Epithelial cell of esophagus (primary cell): Measurements from ENCODE around the gene MTHFS.
A peak's percentile ranks its signal among the peaks of the same experiment; 100 is the strongest.

Experiments
- DNase-seq: peaks from one replicate; pipeline ENCODE4 v3.0.0; 2010; ENCODE audit warnings: low read depth
- H3K4me3 ChIP-seq: 2 replicates; pipeline ENCODE4 v1.5.1; 2011; ENCODE audit warnings: mild to moderate bottlenecking, low read length, control low read depth
- TF ChIP-seq, protein P1 (sequence below): IDR thresholded peaks from 2 replicates; pipeline ENCODE4 v1.5.1; 2011; ENCODE audit warnings: low read depth, mild to moderate bottlenecking, low read length, control low read depth, inconsistent platforms; ENCODE audit not compliant: insufficient read depth; ENCODE audit errors: missing control alignments

MTHFS gene

GRCh38 chr15:79853492-79854328 is 43.1 kb downstream of the MTHFS start:
- TF ChIP-seq, protein P1, sequence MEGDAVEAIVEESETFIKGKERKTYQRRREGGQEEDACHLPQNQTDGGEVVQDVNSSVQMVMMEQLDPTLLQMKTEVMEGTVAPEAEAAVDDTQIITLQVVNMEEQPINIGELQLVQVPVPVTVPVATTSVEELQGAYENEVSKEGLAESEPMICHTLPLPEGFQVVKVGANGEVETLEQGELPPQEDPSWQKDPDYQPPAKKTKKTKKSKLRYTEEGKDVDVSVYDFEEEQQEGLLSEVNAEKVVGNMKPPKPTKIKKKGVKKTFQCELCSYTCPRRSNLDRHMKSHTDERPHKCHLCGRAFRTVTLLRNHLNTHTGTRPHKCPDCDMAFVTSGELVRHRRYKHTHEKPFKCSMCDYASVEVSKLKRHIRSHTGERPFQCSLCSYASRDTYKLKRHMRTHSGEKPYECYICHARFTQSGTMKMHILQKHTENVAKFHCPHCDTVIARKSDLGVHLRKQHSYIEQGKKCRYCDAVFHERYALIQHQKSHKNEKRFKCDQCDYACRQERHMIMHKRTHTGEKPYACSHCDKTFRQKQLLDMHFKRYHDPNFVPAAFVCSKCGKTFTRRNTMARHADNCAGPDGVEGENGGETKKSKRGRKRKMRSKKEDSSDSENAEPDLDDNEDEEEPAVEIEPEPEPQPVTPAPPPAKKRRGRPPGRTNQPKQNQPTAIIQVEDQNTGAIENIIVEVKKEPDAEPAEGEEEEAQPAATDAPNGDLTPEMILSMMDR = peak; percentile 100
- peak; percentile 93 for DNase-seq
- no peak overlapping the region for H3K4me3 ChIP-seq

GRCh38 chr15:79849789-79850188 is 47.0 kb downstream of the MTHFS start:
- peak; percentile 48 for DNase-seq
- TF ChIP-seq, protein P1 = peak; percentile 40
- H3K4me3 ChIP-seq = no peak overlapping the region

- TF ChIP-seq, protein P1 = no peak
- no peak for DNase-seq
- no peak overlapping the region for H3K4me3 ChIP-seq
Observed at GRCh38 chr15:79846539-79846938, 50.3 kb downstream of the MTHFS start.

DNA sequence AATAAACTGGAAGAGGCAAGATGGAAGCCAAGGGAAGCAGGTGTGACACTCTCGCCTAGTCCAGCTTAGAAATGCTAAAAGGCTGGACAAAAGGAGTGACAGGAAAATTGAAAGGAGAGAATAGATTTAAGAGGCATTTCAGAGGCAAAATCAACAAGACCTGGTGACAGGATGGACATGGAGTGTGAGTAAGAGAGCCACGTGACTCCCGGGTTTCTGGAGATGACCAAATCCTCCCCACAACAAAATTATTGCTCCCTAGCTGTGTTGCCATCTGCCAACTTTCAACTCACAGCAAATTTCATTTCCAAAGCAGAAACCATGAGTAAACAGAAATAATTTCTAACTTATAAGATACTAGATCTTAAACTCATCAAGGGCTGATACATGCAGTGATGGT is 52.6 kb downstream of the MTHFS start:
- DNase-seq = no peak
- H3K4me3 ChIP-seq = no peak overlapping the region
- TF ChIP-seq, protein P1 = no peak

DNA sequence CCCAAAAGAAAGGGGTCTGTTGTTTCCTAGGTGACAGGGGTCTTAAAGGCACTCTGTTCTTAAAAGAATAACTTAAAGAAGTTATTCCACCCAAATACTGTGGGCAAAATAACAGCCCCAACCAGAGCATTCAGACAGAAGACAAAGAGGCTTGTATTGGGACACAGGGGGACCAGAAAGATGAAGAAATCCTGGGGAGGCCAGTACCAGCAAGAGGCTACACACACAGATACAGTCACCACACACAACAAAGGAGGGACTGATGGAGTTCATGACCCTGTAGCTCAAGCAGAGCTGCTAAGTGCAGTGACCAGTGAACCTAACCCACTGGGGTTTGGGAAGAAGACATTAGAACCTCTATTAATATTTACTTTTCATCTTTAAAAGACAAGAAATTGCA is 59.0 kb downstream of the MTHFS start:
- TF ChIP-seq, protein P1 = no peak
- H3K4me3 ChIP-seq = no peak overlapping the region
- DNase-seq = no peak

- H3K4me3 ChIP-seq = no peak overlapping the region
- peak; percentile 15 for DNase-seq
- TF ChIP-seq, protein P1 = no peak
Observed at GRCh38 chr15:79834495-79834894, 62.3 kb downstream of the MTHFS start.
